HL-60 (cell line): Measurements from ENCODE around the gene MORC1.

Source experiments
- DNase-seq, 2 experiments: peaks; one replicate each; pipeline ENCODE4 v3.0.0-alpha.2; 2010 to 2020; ENCODE audit warnings: low read depth in 1 of 2, low spot score in 1 of 2
- H3K27ac ChIP-seq: fragments of 250-450 bp; sonication (Bioruptor Pico); replicated peaks from 2 replicates; pipeline ENCODE4 v1.5.1; 2020; ENCODE audit warnings: mild to moderate bottlenecking, moderate library complexity
- H3K27me3 ChIP-seq: fragments of 250-450 bp; sonication (Bioruptor Pico); 2 replicates; pipeline ENCODE4 v1.5.1; 2021; ENCODE audit warnings: mild to moderate bottlenecking, moderate library complexity; ENCODE audit not compliant: insufficient read depth, poor library complexity, severe bottlenecking
- H3K4me3 ChIP-seq: replicated peaks from 2 replicates; pipeline ENCODE4 v1.5.1; 2011; ENCODE audit warnings: mild to moderate bottlenecking, control low read depth, low read length; ENCODE audit not compliant: insufficient read depth
- GABPA ChIP-seq: IDR thresholded peaks from 2 replicates; pipeline ENCODE4 v1.6.1; 2012; ENCODE audit warnings: low read depth
- POLR2AphosphoS5 ChIP-seq: IDR thresholded peaks from 2 replicates; pipeline ENCODE4 v1.6.1; 2012; ENCODE audit warnings: low read depth
- SPI1 ChIP-seq: IDR thresholded peaks from 2 replicates; pipeline ENCODE4 v1.6.1; 2012; ENCODE audit warnings: low read depth, mild to moderate bottlenecking, borderline replicate concordance
- TF ChIP-seq, protein P1 (sequence below): IDR thresholded peaks from 2 replicates; pipeline ENCODE4 v1.6.1; 2012; ENCODE audit warnings: low read depth; ENCODE audit not compliant: insufficient replicate concordance
- TF ChIP-seq, protein P2 (sequence below): IDR thresholded peaks from one replicate; pipeline ENCODE4 v1.5.1; 2011; ENCODE audit warnings: low read length, control low read depth, inconsistent platforms; ENCODE audit not compliant: insufficient read depth

Gene MORC1

DNA sequence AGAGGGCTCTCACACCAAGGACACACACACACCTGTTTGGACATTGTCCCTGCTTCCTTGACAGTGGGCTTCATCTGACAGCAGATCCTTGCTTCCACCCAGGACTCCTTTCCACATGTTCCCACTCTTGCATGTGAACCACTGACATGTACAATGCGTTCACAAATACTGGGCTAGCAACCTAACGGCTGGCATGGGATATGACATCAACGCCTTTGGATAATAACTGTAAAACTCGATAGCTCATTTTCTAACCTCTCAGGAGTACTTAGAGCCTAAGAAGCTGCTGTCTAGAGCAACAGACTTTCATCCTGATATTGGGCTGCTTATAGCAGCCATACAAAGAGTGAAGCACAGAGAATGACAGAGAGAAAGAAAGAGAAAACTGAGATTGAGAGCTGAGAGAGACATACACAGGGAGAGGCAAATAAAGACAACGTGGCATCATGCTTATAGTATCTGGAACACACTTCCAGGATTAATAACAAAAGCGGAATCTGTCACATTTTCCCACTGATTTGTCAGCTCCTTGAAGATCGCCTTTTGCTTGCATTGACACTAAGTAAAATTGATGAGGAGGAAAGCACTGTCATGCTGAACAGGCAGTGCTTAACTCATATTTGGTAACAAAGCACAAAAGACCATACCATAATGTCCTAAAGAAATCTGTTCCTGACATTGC lies 166.0 kb downstream of the MORC1 start:
- Histone ChIP-seq H3K4me3 (no peak overlapping the region), H3K27ac (no peak overlapping the region), H3K27me3 (no peaks in the 10 kb centered on the region)
- TF ChIP-seq SPI1 = no peak
- TF ChIP-seq, protein P1, sequence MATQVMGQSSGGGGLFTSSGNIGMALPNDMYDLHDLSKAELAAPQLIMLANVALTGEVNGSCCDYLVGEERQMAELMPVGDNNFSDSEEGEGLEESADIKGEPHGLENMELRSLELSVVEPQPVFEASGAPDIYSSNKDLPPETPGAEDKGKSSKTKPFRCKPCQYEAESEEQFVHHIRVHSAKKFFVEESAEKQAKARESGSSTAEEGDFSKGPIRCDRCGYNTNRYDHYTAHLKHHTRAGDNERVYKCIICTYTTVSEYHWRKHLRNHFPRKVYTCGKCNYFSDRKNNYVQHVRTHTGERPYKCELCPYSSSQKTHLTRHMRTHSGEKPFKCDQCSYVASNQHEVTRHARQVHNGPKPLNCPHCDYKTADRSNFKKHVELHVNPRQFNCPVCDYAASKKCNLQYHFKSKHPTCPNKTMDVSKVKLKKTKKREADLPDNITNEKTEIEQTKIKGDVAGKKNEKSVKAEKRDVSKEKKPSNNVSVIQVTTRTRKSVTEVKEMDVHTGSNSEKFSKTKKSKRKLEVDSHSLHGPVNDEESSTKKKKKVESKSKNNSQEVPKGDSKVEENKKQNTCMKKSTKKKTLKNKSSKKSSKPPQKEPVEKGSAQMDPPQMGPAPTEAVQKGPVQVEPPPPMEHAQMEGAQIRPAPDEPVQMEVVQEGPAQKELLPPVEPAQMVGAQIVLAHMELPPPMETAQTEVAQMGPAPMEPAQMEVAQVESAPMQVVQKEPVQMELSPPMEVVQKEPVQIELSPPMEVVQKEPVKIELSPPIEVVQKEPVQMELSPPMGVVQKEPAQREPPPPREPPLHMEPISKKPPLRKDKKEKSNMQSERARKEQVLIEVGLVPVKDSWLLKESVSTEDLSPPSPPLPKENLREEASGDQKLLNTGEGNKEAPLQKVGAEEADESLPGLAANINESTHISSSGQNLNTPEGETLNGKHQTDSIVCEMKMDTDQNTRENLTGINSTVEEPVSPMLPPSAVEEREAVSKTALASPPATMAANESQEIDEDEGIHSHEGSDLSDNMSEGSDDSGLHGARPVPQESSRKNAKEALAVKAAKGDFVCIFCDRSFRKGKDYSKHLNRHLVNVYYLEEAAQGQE = no peak
- TF ChIP-seq POLR2AphosphoS5 = no peak
- TF ChIP-seq, protein P2, sequence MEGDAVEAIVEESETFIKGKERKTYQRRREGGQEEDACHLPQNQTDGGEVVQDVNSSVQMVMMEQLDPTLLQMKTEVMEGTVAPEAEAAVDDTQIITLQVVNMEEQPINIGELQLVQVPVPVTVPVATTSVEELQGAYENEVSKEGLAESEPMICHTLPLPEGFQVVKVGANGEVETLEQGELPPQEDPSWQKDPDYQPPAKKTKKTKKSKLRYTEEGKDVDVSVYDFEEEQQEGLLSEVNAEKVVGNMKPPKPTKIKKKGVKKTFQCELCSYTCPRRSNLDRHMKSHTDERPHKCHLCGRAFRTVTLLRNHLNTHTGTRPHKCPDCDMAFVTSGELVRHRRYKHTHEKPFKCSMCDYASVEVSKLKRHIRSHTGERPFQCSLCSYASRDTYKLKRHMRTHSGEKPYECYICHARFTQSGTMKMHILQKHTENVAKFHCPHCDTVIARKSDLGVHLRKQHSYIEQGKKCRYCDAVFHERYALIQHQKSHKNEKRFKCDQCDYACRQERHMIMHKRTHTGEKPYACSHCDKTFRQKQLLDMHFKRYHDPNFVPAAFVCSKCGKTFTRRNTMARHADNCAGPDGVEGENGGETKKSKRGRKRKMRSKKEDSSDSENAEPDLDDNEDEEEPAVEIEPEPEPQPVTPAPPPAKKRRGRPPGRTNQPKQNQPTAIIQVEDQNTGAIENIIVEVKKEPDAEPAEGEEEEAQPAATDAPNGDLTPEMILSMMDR = no peak
- no peak for TF ChIP-seq GABPA
- DNase-seq = no peak

DNA sequence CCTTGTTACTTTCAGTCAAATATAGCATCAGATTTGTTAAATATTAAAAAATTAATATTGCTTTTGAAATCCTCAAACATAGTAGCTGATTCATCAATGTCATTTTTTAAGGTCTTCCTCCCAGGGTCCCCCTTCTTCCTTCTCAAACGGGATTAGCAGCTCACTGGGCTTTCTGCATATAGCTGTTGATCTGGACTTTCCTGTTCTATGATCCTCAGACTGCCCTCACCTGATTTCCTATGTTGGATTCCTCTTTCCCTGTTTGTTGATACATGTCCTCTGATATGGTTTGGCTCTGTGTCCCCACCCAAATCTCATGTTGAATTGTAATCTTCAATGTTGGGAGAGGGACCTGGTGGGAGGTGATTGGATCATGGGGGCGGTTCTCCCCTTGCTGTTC lies 170.1 kb downstream of the MORC1 start:
- Histone ChIP-seq H3K27ac (no peak overlapping the region), H3K27me3 (no peaks in the 10 kb centered on the region), H3K4me3 (no peak overlapping the region)
- DNase-seq = no peak
- TF ChIP-seq SPI1 (no peak), GABPA (no peak), POLR2AphosphoS5 (no peak)
- TF ChIP-seq, protein P2 = no peak
- TF ChIP-seq, protein P1 = no peak

DNA sequence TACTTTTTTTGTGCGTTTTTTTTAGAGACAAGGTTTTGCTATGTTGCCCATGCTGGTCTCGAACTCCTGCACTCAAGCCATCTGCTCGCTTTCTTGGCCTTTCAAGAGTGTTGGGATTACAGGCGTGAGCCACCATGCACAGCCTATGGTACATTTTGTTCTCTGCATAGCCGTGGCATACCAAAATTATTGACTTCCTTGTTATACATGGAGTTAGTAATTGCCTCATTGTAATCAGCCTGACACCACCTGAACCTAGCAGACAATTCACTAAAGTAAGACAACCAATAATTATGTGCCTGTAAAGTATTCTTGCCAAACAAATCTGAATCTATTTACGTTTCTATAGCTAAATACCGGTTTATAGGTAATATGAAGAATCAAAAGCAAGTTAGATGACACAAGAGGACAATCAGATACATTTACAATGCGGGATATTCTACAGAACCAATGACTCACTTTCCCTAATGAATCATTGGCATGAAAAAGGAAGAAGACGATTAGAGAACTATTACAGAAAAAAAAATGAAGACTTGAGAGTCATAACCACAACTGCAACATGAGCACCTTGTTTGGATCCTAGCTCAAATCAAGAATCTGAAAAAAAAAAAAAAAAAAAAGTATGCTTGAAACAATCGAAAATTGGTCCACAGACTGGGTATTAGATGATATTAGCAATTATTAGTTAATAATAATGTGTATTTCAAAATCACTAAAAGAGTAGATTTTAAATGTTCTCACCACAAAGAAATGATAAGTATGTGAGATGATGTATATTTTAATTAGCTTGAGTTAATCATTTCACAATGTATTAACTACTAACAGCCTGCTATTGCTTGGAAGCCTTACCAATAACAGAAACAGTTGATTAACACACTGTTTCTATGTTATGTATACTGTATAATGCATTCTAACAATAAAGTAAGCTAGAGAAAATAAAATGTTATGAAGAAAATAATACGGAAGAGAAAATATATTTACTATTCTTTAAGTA lies 171.3 kb downstream of the MORC1 start:
- no peak for DNase-seq
- no peak overlapping the region for H3K4me3 ChIP-seq
- no peak overlapping the region for H3K27ac ChIP-seq
- TF ChIP-seq, protein P2 = no peak
- TF ChIP-seq GABPA (no peak), SPI1 (no peak), POLR2AphosphoS5 (no peak)
- TF ChIP-seq, protein P1 = no peak
- H3K27me3 ChIP-seq = no peaks in the 10 kb centered on the region
